ENCODE results near the gene CINP. TPM values are rescaled to one million over a fixed set of nuclear protein-coding genes. Genes with fewer than 3 reads are reported as not detected.
"Not testable (repeated sequence)": the region's sequence is repeated elsewhere in the genome, so short reads cannot be mapped to it uniquely, and the experiment has no call there.

The CINP gene
- total RNA-seq, 1 donor from 2014 or later: 25.9 TPM

GRCh38 chr14:102333795-102334705 lies 28.6 kb downstream of the CINP start:
- H3K36me3 Mint-ChIP-seq (ENCODE audit: unreplicated experiment): no peaks in the 10 kb centered on the region
- DNase-seq: no peak
- no peak for TF ChIP-seq CTCF (IDR thresholded peaks at IDR 0.05; ENCODE audit: partially characterized antibody, unreplicated experiment)
- no peaks in the 10 kb centered on the region for H3K9me3 Mint-ChIP-seq (ENCODE audit: unreplicated experiment)
- peaks cover 2% of the 10 kb centered on the region for H3K4me1 Mint-ChIP-seq (ENCODE audit: low read depth, unreplicated experiment)
- H3K4me3 Mint-ChIP-seq (ENCODE audit: unreplicated experiment): no peak overlapping the region
- H3K27ac Mint-ChIP-seq (ENCODE audit: unreplicated experiment): peak overlapping the region; percentile 18
- peaks cover 6% of the 10 kb centered on the region for H3K27me3 Mint-ChIP-seq (ENCODE audit: unreplicated experiment)

- Mint-ChIP-seq H3K36me3 (ENCODE audit: unreplicated experiment) (no peaks in the 10 kb centered on the region), H3K4me3 (ENCODE audit: unreplicated experiment) (no peak overlapping the region), H3K4me1 (ENCODE audit: low read depth, unreplicated experiment) (peaks cover 2% of the 10 kb centered on the region), H3K27me3 (ENCODE audit: unreplicated experiment) (peaks cover 6% of the 10 kb centered on the region), H3K9me3 (ENCODE audit: unreplicated experiment) (no peaks in the 10 kb centered on the region), H3K27ac (ENCODE audit: unreplicated experiment) (peak overlapping the region; percentile 18)
- no peak for TF ChIP-seq CTCF (IDR thresholded peaks at IDR 0.05; ENCODE audit: partially characterized antibody, unreplicated experiment)
- DNase-seq: no peak
Observed at GRCh38 chr14:102333390-102333789, 29.3 kb downstream of the CINP start.

GRCh38 chr14:102330806-102331205 lies 31.9 kb downstream of the CINP start:
- Mint-ChIP-seq H3K27ac (ENCODE audit: unreplicated experiment) (no peak overlapping the region), H3K9me3 (ENCODE audit: unreplicated experiment) (no peaks in the 10 kb centered on the region), H3K4me1 (ENCODE audit: low read depth, unreplicated experiment) (peaks cover 8% of the 10 kb centered on the region), H3K4me3 (ENCODE audit: unreplicated experiment) (no peak overlapping the region), H3K36me3 (ENCODE audit: unreplicated experiment) (no peaks in the 10 kb centered on the region), H3K27me3 (ENCODE audit: unreplicated experiment) (no peaks in the 10 kb centered on the region)
- no peak for TF ChIP-seq CTCF (IDR thresholded peaks at IDR 0.05; ENCODE audit: partially characterized antibody, unreplicated experiment)
- DNase-seq: no peak

GRCh38 chr14:102329381-102329780 lies 33.3 kb downstream of the CINP start:
- not testable (repeated sequence) for DNase-seq; H3K9me3 Mint-ChIP-seq (ENCODE audit: unreplicated experiment); H3K27ac Mint-ChIP-seq (ENCODE audit: unreplicated experiment); H3K4me1 Mint-ChIP-seq (ENCODE audit: low read depth, unreplicated experiment); H3K27me3 Mint-ChIP-seq (ENCODE audit: unreplicated experiment); H3K36me3 Mint-ChIP-seq (ENCODE audit: unreplicated experiment); H3K4me3 Mint-ChIP-seq (ENCODE audit: unreplicated experiment)

- TF ChIP-seq CTCF (IDR thresholded peaks at IDR 0.05; ENCODE audit: partially characterized antibody, unreplicated experiment): no peak
- Mint-ChIP-seq H3K9me3 (ENCODE audit: unreplicated experiment) (no peaks in the 10 kb centered on the region), H3K36me3 (ENCODE audit: unreplicated experiment) (no peaks in the 10 kb centered on the region), H3K27ac (ENCODE audit: unreplicated experiment) (no peak overlapping the region), H3K27me3 (ENCODE audit: unreplicated experiment) (no peaks in the 10 kb centered on the region), H3K4me1 (ENCODE audit: low read depth, unreplicated experiment) (peaks cover 10% of the 10 kb centered on the region), H3K4me3 (ENCODE audit: unreplicated experiment) (no peak overlapping the region)
- DNase-seq: no peak
Observed at GRCh38 chr14:102326583-102326982, 36.1 kb downstream of the CINP start.
